HepG2 (cell line): Measurements from ENCODE around the gene BTD. TPM values are rescaled to one million over a fixed set of nuclear protein-coding genes. Genes with fewer than 3 reads are reported as not detected.

ENCODE experiments used
- ATF6 ChIP-seq: sonication (generic); formaldehyde crosslinking; conservative IDR thresholded peaks from 2 replicates; pipeline ENCODE4 v1.4.0; 2020; ENCODE audit warnings: missing genetic modification reagents
- CCDC6 ChIP-seq: sonication (generic); formaldehyde crosslinking; IDR thresholded peaks from 2 replicates; pipeline ENCODE4 v1.8.1; 2022; ENCODE audit warnings: mild to moderate bottlenecking, missing genetic modification reagents, moderate library complexity
- HIC2 ChIP-seq: sonication (generic); formaldehyde crosslinking; IDR thresholded peaks from 2 replicates; pipeline ENCODE4 v1.9.0; 2022; ENCODE audit warnings: low read depth, missing genetic modification reagents
- HOMEZ ChIP-seq: IDR thresholded peaks from 2 replicates; pipeline ENCODE4 v1.6.1; 2016; ENCODE audit warnings: low read depth
- KMT2A ChIP-seq: sonication (generic); formaldehyde crosslinking; IDR thresholded peaks from 2 replicates; pipeline ENCODE4 v1.4.0; 2020; ENCODE audit warnings: missing genetic modification reagents
- NRL ChIP-seq: sonication (generic); formaldehyde crosslinking; IDR thresholded peaks from 2 replicates; pipeline ENCODE4 v1.5.0; 2020; ENCODE audit warnings: missing genetic modification reagents, mild to moderate bottlenecking, moderate library complexity, borderline replicate concordance
- SIX4 ChIP-seq: sonication (generic); formaldehyde crosslinking; IDR thresholded peaks from 2 replicates; pipeline ENCODE4 v1.4.0; 2020; ENCODE audit warnings: missing genetic modification reagents
- ZBTB21 ChIP-seq: sonication (generic); formaldehyde crosslinking; IDR thresholded peaks from 2 replicates; pipeline ENCODE4 v1.4.0; 2020; ENCODE audit warnings: missing genetic modification reagents
- ZBTB37 ChIP-seq: sonication (generic); formaldehyde crosslinking; IDR thresholded peaks from 2 replicates; pipeline ENCODE4 v1.4.0; 2020; ENCODE audit warnings: mild to moderate bottlenecking, missing genetic modification reagents
- ZBTB42 ChIP-seq: sonication (generic); formaldehyde crosslinking; IDR thresholded peaks from 2 replicates; pipeline ENCODE4 v1.5.0; 2020; ENCODE audit warnings: mild to moderate bottlenecking, missing genetic modification reagents
- ZBTB7A ChIP-seq: sonication (generic); formaldehyde crosslinking; IDR thresholded peaks from 2 replicates; pipeline ENCODE4 v1.8.0; 2022; ENCODE audit warnings: mild to moderate bottlenecking, missing genetic modification reagents
- ZNF574 ChIP-seq: sonication (generic); formaldehyde crosslinking; IDR thresholded peaks from 2 replicates; pipeline ENCODE4 v1.4.0; 2020; ENCODE audit warnings: missing genetic modification reagents
- ZNF691 ChIP-seq: sonication (generic); formaldehyde crosslinking; IDR thresholded peaks from 2 replicates; pipeline ENCODE4 v1.4.0; 2020; ENCODE audit warnings: missing genetic modification reagents, low read depth, mild to moderate bottlenecking, borderline replicate concordance
- ZNF773 ChIP-seq: sonication (generic); formaldehyde crosslinking; IDR thresholded peaks from 2 replicates; pipeline ENCODE4 v1.4.0; 2020; ENCODE audit warnings: missing genetic modification reagents, borderline replicate concordance
- ZZZ3 ChIP-seq: sonication (generic); formaldehyde crosslinking; IDR thresholded peaks from 2 replicates; pipeline ENCODE4 v1.4.0; 2020; ENCODE audit warnings: missing genetic modification reagents, mild to moderate bottlenecking, borderline replicate concordance
- polyA plus RNA-seq, 8 experiments: library from polyadenylated mRNA; depleted of rRNA in 3 of 8; stranded (reverse) in 7 of 8; unstranded in 1 of 8; fragments of >200 nt; fragmentation: Illumina TruSeq in 4 of 8; extraction: Trizol in 4 of 8; gene quantifications; 2 replicates each; pipeline versions ENCODE4 v1.2.1 to v1.2.3, GENCODE V29; 2011 to 2016; ENCODE audit warnings: low read depth in 4 of 8, missing spikeins in 1 of 8, mixed read lengths in 1 of 8; ENCODE audit not compliant: insufficient read depth in 1 of 8
- total RNA-seq, 5 experiments: library from RNA; depleted of rRNA; stranded (reverse); fragments of >200 nt; fragmentation: Illumina TruSeq; extraction: Trizol; gene quantifications; 2 replicates each; pipeline ENCODE4 v1.2.3, GENCODE V29; 2016; ENCODE audit warnings: low read depth in 1 of 5

The BTD gene
- total and polyA plus RNA-seq, 2 of the 13 experiments (the other 11 are each of a cell fraction or from before 2014, with no cell fraction given): 15.7 to 35.5 TPM

GRCh38 chr3:15601399-15602145, at the start of gene BTD, which contains the start of gene HACL1 (continued):
- TF ChIP-seq HOMEZ (CRISPR knock-in tag) (peak; percentile 92), ZBTB42 (CRISPR knock-in tag) (0 out of 2 replicates have a peak, but pooled peaks have one; percentile 71), CCDC6 (CRISPR knock-in tag) (peak; percentile 47; the same call in 1 of the 2 replicates), HIC2 (CRISPR knock-in tag) (peak; percentile 1; the same call in 1 of the 2 replicates), ATF6 (CRISPR knock-in tag) (no peak), ZBTB21 (CRISPR knock-in tag) (peak; percentile 51; the same call in 1 of the 2 replicates), ZBTB37 (no peak), NRL (CRISPR knock-in tag) (peak; percentile 33; the same call in 1 of the 2 replicates), SIX4 (CRISPR knock-in tag) (no peak), ZNF773 (no peak), ZBTB7A (CRISPR knock-in tag) (no peak), KMT2A (CRISPR knock-in tag) (peak; percentile 54), ZZZ3 (peak; percentile 56; the same call in 1 of the 2 replicates), ZNF691 (peak; percentile 16; the same call in 1 of the 2 replicates), ZNF574 (CRISPR knock-in tag) (peak; percentile 62)
